ENCODE results near the gene ALG12.

Gene ALG12

DNA sequence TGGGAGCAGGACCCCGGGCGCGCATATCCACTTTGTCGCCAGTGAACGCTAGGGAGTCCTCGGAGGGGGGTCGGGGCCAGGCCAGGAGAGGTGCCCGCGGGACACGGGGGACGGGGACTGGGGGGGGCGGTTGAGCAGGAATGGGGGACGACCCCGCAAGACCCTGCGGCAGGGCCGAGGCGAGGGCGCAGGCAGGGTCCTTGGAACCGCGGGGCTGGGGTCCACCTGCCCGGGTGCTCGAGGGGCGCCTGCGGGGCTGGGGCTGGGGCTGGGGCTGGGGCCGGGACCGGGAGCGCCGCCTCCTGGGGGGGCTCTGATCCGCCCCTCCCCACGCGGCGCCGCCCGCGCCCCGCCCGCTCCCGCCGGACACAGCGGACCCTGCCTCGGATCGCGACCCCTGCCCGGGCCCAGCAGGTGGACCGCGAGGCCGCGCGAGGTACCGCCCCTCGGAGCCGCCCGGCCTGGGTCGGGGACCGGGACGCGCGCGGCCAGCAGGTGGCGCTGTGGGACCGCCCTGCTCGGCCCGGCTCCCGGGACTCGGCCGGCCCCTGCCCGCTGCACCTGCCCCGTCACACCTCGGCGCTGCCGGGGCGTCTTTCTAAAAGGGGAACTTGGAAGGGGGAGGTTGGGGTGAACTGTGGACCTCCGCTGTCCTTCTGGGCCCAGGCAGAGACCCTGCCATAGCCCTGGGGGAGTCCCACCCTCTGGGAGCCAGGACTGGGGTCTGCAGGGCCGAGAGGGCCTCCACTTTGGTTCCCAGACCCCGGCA is 11.2 kb upstream of the ALG12 start:
- peak; percentile 77 for DNase-seq

DNA sequence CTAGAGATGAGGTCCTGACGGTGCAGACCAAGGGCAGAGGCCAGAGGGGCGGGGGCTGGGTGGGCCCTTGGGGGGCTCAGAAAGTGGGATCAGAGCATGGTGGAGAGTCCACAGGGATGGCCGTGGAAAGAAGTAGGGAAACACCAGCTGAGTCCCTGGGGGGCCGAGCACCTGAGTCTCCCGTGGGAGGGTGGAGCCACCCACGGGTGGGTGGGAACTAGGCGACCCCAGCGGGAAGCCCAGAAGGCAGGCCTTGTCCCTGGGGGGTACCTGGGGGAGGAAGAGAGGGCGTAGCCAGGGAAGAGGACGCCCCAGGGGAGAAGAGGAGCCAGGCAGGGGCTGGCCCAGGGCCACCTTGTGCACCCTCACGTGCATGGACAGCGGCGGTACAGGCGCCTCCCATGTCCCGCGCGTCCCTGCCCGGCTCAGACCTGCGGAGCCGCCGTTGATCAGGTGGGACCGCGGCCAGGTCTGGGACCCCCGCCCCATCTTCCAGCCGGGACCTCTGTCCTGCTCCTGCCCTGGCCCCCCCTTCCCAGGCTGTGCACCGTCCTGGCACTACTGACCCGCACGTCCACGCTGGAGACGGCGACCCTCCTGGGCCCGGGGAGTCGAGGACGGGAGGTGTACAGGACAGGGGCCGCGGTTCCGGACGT is 10.4 kb upstream of the ALG12 start:
- DNase-seq = no peak

DNA sequence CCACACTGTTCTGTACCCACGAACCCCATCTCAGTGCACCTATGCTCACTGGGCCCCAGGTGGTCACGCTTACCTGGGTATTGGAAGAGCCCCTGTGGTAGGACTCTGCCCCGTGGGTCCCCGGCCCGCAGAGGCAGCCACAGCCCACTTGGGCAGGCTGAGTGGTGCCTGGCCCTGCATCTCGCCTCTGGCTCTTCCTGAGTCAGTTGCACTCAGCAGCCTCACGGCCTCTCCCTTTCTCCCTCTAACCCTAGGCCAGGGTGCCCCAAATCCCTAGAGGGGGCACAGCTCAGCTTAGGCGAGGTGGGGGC is 9.9 kb upstream of the ALG12 start:
- DNase-seq = no peak

DNA sequence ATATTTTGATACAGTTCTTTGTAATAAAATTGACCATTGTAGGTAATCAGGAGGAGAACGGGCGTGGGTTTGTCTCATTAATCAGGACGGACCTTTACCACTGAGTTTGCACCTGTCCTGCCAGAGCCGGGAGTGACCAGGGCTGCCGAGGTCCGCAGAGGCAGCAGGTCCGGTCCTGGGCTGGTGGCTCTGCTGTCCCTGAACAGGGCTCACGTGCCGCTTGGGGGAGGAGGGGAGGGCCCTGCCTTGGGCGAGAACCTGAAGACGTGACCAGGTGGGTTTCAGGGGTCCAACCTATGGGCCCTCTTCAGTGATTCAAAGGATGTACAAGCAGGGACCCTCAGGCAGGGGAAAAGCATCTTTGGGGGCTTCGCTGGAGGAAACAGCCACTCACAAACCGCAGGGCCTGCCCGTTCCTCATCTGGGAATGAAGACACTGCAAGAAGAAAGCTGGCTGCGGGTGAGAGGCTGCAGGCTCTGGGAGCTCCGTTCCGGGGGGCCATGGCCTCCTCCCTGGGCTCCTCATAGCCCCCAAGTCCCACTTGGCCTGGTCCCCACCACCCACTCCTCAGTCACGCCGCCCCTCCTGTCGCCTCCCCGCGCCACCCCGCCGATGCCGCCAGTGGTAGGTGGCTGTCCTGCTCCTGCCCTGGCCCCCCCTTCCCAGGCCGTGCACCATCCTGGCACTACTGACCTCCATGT is 9.4 kb upstream of the ALG12 start:
- no peak for DNase-seq

DNA sequence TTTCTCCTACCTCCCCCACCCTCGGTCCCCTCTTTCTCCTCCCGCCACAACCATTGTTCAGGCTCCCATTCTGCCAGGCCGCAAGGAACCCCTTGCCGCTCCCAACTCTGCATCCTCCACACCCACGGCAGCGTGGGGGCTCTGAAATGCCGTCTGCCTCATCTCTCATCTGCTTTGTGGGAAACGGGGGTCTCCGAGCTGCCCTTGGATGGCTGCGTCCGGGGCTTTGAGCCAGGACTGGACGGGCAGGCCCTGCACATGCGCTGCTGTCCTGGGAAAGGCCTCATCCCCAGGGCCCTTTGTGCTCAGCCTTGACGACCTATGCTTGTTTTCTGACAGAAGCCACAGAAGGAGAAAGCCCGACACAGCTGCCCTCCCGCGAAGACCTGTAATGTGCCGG is 8.7 kb upstream of the ALG12 start:
- no peak for DNase-seq

DNA sequence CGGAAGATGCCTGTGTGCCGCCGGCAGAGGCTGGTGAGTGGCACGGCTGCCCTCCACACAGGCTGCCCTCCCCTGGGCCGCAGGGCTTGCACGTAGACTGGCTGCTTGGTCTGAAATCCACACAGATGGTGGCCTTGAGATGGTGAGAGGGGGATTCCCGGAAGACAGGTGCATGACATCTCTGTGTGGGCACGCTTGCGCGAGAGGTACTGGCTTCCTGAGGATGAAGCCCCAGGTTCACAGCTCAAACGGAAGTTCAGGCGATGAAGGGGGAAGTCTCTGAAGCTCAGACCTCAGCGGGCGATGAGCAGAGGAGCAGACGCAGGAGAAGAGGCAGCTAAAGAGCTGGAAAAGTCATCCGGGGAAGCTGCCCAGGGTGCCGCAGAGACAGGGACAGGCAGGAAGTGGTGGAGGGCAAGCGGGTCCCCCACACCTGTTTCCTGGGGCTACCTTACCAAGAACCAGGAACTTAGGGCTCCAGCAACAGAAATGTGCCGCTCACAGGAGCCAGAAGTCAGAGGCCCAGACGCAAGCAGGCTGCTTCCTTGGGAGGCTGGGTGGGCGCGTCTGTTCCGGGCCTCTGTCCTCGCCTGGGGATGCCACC is 7.4 kb upstream of the ALG12 start:
- no peak for DNase-seq

DNA sequence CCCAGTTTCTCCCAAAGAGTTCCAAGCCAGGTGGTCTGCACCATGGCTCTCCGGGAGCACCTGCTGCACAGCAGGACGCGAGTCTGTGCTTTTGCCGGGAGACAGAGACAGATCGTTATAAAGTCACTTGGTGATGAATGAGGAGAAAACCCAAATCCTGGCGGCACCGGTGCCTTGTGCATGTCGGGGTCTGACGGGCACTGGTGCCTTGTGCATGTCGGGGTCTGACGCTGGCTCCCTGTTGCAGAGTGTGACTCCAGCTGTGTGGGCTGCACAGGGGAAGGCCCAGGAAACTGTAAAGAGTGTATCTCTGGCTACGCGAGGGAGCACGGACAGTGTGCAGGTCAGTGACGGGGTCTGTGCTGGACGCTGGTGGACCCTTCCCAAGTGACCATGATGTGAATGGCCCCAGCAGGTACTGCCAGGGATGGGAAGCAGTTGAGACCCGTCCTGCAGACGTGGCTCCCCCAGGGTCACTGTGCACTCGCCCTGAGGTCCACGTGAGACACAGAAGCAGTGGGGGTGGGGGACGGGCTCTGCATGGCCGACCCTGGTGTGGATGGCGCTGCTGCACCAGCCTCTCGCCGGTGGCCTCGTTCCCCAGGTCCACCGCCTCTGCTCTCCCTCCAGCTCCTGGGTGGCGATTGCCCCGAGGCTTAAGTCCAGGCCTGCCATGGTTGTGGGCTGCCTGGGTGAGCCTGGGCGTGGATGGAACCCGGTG is 6.0 kb upstream of the ALG12 start:
- no peak for DNase-seq

DNA sequence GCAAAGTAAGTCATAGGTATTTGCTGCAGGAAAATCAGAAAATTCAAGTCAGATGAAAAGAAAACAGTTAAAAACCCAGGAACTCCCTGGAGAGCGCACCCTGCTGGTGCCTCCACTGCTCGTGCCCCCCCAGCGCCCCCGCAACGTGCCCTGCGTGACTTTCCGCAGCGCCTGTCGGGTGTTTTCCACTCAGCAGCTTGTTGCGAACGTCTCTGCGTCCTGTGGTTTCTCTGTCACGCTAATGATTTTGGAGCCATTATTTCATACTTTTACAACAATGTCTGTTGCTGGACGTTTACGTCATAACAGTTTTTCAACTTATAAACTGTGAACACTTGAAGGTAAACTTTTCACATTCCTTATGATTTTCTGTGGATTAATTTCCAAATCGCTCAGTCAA is 5.2 kb upstream of the ALG12 start:
- DNase-seq = no peak

DNA sequence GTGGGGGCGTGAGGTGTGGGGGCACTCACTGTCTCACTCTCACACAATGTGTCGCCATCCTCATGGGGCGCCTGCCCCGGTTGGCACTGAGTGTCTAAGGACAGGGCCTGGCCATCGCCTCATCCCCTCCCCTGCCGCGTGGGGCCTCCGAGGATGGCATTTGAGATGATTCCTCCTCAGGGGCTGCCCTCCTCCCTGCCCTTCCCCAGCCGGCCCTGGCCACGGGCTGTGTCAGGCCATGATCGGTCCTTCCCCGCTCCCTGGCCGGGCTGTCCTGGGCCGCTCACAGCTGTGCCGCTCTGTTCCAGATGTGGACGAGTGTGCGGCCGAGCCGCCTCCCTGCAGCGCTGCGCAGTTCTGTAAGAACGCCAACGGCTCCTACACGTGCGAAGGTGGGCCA is 4.7 kb upstream of the ALG12 start:
- DNase-seq = no peak

DNA sequence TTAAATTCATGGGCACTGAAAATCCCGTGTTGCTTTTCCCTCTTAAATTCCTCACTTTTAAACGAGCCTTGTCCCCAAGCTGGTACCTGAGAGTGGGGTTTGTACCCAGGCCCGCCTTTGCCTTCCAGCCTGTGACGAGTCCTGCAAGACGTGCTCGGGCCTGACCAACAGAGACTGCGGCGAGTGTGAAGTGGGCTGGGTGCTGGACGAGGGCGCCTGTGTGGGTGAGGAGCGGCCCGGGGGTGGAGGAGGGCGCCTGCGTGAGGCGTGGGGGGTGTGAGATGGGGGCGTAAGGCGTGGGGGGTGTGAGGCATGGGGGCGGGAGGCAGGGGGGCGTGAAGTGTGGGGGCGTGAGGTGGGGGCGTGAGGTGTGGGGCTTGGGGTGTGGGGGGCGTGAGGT is 4.2 kb upstream of the ALG12 start:
- DNase-seq = no peak

DNA sequence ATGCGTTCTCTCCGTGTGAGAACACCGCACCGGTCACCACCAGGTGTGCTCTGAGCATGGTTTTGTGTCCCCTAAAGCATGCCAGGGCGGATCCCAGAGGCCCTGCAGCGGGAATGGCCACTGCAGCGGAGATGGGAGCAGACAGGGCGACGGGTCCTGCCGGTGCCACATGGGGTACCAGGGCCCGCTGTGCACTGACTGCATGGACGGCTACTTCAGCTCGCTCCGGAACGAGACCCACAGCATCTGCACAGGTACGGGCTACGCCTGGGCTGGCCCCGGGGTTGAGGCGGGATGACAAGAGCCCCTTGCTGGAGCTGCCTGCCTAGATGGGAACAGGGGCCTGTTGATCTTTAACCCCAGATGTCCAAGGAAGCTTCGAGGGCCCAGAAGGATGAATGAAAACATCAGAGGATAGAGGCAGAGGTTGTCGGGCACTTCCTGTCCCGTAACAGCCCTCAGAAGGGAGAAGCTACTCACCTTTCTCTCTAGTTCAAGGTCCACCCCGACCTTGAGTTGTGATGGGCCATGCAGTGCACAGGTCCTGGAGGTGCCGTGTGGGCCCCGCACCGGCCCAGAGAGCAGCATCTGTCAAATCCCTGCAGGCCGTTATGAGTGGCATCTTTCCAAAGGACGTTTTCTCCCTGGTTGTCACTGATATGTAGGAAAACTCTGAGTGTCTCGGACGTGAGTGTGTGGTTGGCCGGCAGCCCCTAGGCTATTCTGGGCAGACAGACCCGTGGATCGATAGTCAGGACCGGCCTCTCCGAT is 3.5 kb upstream of the ALG12 start:
- DNase-seq = no peak

DNA sequence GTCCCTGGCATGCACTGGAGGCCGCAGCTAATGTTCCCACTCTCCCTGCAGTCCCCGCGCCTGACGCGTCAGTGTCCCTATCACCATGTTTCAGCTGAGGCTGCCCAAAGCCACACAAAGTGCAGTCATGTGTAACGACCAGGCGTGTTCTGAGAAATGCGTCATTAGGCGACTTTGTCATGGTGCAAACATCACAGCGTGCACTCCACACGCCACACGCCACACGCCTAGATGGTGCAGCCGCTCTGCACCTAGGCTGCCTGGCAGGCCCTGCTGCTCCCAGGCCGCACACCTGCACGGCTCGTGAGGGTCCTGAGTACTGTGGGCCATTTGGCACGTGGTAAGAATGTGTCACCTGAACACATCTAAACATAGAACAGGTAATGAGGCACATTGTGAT is 2.6 kb upstream of the ALG12 start:
- DNase-seq = no peak

DNA sequence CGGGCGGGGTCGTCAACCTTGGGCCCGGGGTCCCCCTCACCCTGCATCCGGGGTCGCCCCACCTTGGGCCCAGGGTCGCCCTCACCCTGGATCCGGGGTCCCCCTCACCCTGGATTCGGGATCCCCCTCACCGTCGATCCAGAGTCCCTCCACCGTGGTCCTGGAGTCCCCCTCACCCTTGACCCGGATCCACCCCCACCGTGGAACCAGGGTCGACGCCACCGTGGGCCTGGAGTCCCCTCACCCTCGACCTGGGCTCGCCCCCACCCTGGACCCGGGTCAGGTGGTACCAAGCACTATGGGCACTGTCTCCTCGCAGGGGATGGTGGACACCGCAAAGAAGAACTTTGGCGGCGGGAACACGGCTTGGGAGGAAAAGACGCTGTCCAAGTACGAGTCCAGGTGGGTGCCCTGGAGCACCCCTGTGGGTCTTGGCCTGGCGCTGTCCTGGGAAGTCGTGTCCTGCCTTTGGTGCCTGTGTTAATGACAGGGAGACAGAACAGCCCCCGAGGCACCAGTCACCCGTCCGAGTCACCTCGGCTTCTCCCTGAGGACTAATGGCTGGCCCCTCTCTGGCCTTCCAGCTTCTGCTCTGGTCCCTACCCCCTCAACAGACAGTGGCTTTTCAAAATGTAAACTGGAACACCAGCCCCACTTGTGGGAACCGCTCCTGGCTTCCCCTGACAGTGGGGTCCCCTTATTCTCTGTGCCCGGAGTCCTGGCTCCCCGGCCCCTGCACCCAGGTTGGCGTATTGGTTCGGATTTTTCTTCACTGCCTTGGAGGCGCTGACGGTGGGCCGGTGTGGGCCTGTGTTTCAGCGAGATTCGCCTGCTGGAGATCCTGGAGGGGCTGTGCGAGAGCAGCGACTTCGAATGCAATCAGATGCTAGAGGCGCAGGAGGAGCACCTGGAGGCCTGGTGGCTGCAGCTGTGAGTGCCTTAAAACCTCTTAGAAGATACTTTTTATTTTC is 958 bp upstream of the ALG12 start:
- no peak for DNase-seq

DNA sequence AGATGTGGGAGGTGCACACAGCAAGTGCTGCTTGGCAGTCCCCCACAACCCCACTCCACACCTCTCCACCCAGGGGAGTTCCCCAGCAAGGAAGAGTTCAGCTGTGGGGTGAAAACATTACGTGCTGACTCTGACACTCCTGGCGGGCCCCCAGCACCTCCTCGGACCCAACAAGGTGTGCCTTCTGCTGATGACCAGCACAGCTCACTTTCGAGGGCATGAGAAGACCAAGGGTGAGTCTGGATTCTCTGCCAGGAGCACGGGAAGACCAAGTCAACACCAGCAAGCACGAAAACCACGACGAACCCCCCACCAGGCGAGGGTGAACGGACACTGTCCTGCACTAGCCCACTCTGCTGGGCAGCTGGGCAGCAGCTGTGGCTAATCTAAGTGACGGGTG is 1.4 kb downstream of the ALG12 start:
- DNase-seq = no peak

DNA sequence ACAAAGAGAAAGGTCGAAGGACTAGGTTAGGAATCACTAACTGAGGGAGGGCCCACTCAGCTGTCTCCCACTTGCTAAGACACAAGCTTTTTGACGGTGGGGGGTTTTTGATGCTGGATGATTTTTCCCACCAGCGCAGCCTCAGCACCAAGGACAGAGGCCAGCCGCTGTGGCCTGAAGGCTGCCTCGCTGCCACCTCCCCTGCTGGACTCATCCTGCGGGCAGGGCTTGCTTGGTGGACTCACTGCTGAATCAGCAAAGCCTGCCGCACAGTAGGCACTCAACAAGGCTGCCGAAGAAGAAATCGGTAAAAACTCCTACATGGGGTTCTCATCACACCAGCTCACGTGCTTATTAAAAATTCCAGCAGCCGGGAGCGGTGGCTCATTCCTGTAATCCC is 2.6 kb downstream of the ALG12 start:
- DNase-seq = no peak

DNA sequence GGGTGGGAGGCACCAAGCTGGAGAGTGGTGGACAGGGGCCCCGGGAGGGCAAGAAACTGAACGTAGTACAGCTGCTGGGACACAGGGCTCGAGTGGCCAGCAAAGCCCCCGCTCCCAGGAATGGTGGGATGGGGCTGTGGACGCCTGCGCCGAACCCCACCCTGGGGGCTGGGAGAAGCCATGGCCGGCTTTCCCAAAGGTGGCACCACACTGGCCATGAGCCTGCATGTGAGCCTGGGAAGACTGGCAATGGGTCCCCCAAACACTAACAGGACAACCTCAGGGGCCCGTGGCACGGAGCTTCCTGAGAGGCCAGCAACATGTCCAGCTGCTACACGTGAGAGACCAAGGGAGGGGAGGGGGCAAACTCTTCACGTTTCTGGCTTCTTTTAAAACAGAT is 4.0 kb downstream of the ALG12 start:
- no peak for DNase-seq

DNA sequence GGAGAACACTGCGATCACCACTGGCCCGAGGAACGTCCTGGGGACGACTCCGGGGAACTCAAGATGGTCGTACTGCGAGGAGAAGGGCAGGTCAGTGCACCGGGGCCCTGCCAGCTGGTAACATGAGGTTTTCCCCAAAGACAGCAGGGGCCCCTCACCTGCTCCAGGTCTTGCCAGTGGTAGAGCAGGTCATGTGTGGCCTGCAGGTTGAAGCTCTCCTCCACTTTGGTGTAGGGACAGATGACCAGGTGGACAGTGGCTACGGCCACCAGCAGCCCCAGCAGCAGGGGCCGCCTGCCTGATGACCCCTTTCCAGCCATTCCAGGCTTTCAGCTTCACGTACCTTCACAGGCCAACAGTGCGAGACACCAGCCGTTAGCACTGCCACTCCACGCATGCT is 4.8 kb downstream of the ALG12 start:
- no peak for DNase-seq

DNA sequence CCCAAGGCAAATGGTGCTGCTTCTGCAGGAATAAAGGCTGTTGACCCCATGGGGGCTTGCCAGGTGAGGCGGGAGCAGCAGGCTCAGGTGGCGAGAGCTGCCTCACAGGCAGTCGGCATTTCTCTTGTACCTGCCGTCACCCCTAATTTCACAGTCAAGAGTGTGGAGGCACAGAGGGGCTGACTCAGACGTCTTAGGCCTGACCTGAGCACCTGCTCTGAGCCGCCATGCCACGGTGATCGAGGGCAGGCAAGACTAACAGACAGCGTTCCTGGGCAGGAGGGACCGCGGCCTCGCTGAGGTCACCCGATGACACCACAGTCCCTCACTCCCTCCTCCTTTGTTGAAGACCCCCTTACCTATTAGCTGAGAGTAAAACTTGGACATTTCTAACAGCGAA is 5.2 kb downstream of the ALG12 start:
- DNase-seq = no peak

DNA sequence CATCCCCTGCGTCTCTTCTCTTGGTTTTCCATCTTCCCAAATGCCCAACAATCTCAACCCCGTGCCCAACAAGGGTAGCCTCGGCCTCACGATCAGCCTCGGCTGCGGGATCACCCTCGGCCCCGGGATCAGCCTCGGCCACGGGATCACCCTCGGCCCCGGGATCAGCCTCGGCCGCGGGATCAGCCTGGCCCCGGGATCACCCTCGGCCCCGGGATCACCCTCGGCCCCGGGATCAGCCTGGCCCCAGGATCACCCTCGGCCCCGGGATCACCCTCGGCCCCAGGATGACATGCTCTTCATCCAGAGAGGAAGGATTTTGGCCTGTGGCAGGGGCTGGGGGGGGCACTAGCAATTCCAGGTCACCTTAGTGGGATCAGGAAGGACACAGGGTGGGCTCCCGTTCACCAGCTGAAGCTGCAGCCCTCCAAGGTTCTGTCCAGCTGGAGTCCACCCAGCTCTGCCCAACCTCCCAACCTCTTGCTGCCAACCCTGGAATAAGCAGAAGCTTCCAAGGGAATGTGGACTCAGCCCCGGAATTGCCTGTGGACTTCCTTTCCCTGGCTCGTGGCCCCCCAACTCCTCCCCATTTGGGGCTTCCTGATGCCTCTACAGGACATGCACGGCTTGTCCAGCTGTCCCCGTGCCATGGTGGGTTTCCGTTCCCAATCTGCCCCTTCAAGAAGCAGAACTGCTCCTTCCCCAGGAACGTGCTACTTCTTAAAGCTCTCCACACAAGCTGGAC is 6.2 kb downstream of the ALG12 start:
- no peak for DNase-seq

All from eye (tissue), 1 donor.